Thymus (tissue), 11 donors: ENCODE data around the gene SYNE1. TPM values are rescaled to one million over a fixed set of nuclear protein-coding genes. Genes with fewer than 3 reads are reported as not detected.

ENCODE experiments used
- DNase-seq, 9 donors: peaks; one replicate each; pipeline ENCODE4 v3.0.0-alpha.2; 2013; ENCODE audit warnings: low spot score in 9 of 9, low read depth in 6 of 9, missing footprints in 1 of 9
- H3K27ac ChIP-seq, 2 donors: one replicate each; pipeline ENCODE4 v1.5.1; 2013; ENCODE audit warnings: control low read depth in 1 of 2, low read depth in 1 of 2, low read length in 1 of 2, mild to moderate bottlenecking in 1 of 2, moderate library complexity in 1 of 2
- H3K27me3 ChIP-seq, 2 donors: one replicate each; pipeline ENCODE4 v1.5.1; 2013; ENCODE audit warnings: low read length in 1 of 2; ENCODE audit not compliant: control insufficient read depth in 2 of 2, insufficient read depth in 1 of 2
- H3K36me3 ChIP-seq, 2 donors: one replicate each; pipeline ENCODE4 v1.5.1; 2013; ENCODE audit warnings: low read length in 1 of 2, mild to moderate bottlenecking in 1 of 2, moderate library complexity in 1 of 2; ENCODE audit not compliant: control insufficient read depth in 2 of 2, insufficient read depth in 2 of 2
- H3K4me1 ChIP-seq, 2 donors: one replicate each; pipeline ENCODE4 v1.5.1; 2013; ENCODE audit warnings: low read length in 2 of 2; ENCODE audit not compliant: control insufficient read depth in 2 of 2, insufficient read depth in 2 of 2
- H3K4me3 ChIP-seq, 2 donors: one replicate each; pipeline ENCODE4 v1.5.1; 2013; ENCODE audit warnings: low read length in 2 of 2, control low read depth in 1 of 2, mild to moderate bottlenecking in 1 of 2
- H3K9me3 ChIP-seq, 2 donors: one replicate each; pipeline ENCODE4 v1.5.1; 2013; ENCODE audit warnings: low read length in 1 of 2, mild to moderate bottlenecking in 1 of 2; ENCODE audit not compliant: control insufficient read depth in 2 of 2, insufficient read depth in 1 of 2
- WGBS: extraction: QIAGEN DNeasy Blood & Tissue Kit; methylation state at CpG from one replicate; pipeline ENCODE4 v1.1.7; 2013; 5-methylcytosine and 5-hydroxymethylcytosine counted together
- polyA plus RNA-seq: library from polyadenylated mRNA; stranded (reverse); fragments of 200-250 nt; gene quantifications from one replicate; pipeline ENCODE4 v1.2.3, GENCODE V29; 2013
- total RNA-seq: library from RNA; stranded (reverse); fragments of 120-200 nt; gene quantifications from one replicate; pipeline ENCODE4 v1.2.4, GENCODE V29; 2013
- donor health status: healthy.

The SYNE1 gene
- total and polyA plus RNA-seq, 2 donors = 49.6 to 55.1 TPM

GRCh38 chr6:152257581-152257980, 379.6 kb downstream of the SYNE1 start:
- no peak for DNase-seq
- Histone ChIP-seq H3K36me3 (peaks cover 33 to 75% of the 10 kb centered on the region in 2 donors), H3K27ac (no peak overlapping the region), H3K4me1 (no peaks in the 10 kb centered on the region), H3K4me3 (no peak overlapping the region), H3K27me3 (no peaks in the 10 kb centered on the region), H3K9me3 (no peaks in the 10 kb centered on the region)

- Histone ChIP-seq H3K36me3 (peaks cover 8 to 62% of the 10 kb centered on the region in 2 donors), H3K9me3 (no peaks in the 10 kb centered on the region), H3K27me3 (no peaks in the 10 kb centered on the region), H3K4me3 (no peak overlapping the region), H3K27ac (no peak overlapping the region), H3K4me1 (no peaks in the 10 kb centered on the region)
- no peak for DNase-seq
- WGBS = 98% methylated on average over 3 of the region's 3 CpGs
Measured at GRCh38 chr6:152250127-152250526, 387.0 kb downstream of the SYNE1 start.

- H3K4me1 ChIP-seq = no peaks in the 10 kb centered on the region
- H3K27me3 ChIP-seq = no peaks in the 10 kb centered on the region
- no peak overlapping the region for H3K27ac ChIP-seq
- H3K4me3 ChIP-seq = no peak overlapping the region
- no peak for DNase-seq
- H3K9me3 ChIP-seq = no peaks in the 10 kb centered on the region
- WGBS = 75% methylated on average over 2 of the region's 2 CpGs
- H3K36me3 ChIP-seq = peaks cover 8 to 55% of the 10 kb centered on the region in 2 donors
Measured at GRCh38 chr6:152248980-152249379, 388.2 kb downstream of the SYNE1 start.

GRCh38 chr6:152246554-152247337, 390.4 kb downstream of the SYNE1 start:
- H3K27me3 ChIP-seq = no peaks in the 10 kb centered on the region
- H3K4me3 ChIP-seq = no peak overlapping the region
- 97% methylated on average over 4 of the region's 4 CpGs for whole genome bisulfite sequencing
- H3K36me3 ChIP-seq = peaks cover 10 to 52% of the 10 kb centered on the region in 2 donors
- H3K9me3 ChIP-seq = no peaks in the 10 kb centered on the region
- no peaks in the 10 kb centered on the region for H3K4me1 ChIP-seq
- DNase-seq = no peak
- no peak overlapping the region for H3K27ac ChIP-seq

- WGBS = 96% methylated on average over 4 of the region's 4 CpGs
- no peak for DNase-seq
- Histone ChIP-seq H3K9me3 (no peaks in the 10 kb centered on the region), H3K36me3 (peaks cover 23 to 66% of the 10 kb centered on the region in 2 donors), H3K4me3 (no peak overlapping the region), H3K27me3 (no peaks in the 10 kb centered on the region), H3K4me1 (no peaks in the 10 kb centered on the region), H3K27ac (no peak overlapping the region)
Measured at GRCh38 chr6:152244998-152245630, 392.0 kb downstream of the SYNE1 start.

GRCh38 chr6:152241013-152241766, 396.0 kb downstream of the SYNE1 start:
- no peaks in the 10 kb centered on the region for H3K4me1 ChIP-seq
- DNase-seq = no peak
- H3K9me3 ChIP-seq = no peaks in the 10 kb centered on the region
- no peaks in the 10 kb centered on the region for H3K27me3 ChIP-seq
- 97% methylated on average over 7 of the region's 7 CpGs for WGBS
- H3K36me3 ChIP-seq = peaks cover 43 to 67% of the 10 kb centered on the region in 2 donors
- no peak overlapping the region for H3K27ac ChIP-seq
- no peak overlapping the region for H3K4me3 ChIP-seq

- no peak overlapping the region for H3K4me3 ChIP-seq
- H3K9me3 ChIP-seq = no peaks in the 10 kb centered on the region
- 98% methylated on average over 3 of the region's 3 CpGs for WGBS
- H3K27ac ChIP-seq = no peak overlapping the region
- H3K36me3 ChIP-seq = peaks cover 43 to 63% of the 10 kb centered on the region in 2 donors
- no peaks in the 10 kb centered on the region for H3K4me1 ChIP-seq
- no peaks in the 10 kb centered on the region for H3K27me3 ChIP-seq
- no peak for DNase-seq
Measured at GRCh38 chr6:152240436-152240835, 396.7 kb downstream of the SYNE1 start.

GRCh38 chr6:152236370-152237097, 400.6 kb downstream of the SYNE1 start:
- Histone ChIP-seq H3K36me3 (peaks cover 61 to 62% of the 10 kb centered on the region in 2 donors), H3K9me3 (no peaks in the 10 kb centered on the region), H3K4me1 (peaks cover 0 to 4% of the 10 kb centered on the region in 2 donors), H3K27ac (no peak overlapping the region), H3K4me3 (no peak overlapping the region), H3K27me3 (no peaks in the 10 kb centered on the region)
- 98% methylated on average over 8 of the region's 8 CpGs for WGBS
- no peak for DNase-seq
